ENCODE results near the gene FSD2. TPM values are rescaled to one million over a fixed set of nuclear protein-coding genes. Genes with fewer than 3 reads are reported as not detected.

Gene FSD2
- total RNA-seq, 1 experiment from 2014 or later, result not detected

DNA sequence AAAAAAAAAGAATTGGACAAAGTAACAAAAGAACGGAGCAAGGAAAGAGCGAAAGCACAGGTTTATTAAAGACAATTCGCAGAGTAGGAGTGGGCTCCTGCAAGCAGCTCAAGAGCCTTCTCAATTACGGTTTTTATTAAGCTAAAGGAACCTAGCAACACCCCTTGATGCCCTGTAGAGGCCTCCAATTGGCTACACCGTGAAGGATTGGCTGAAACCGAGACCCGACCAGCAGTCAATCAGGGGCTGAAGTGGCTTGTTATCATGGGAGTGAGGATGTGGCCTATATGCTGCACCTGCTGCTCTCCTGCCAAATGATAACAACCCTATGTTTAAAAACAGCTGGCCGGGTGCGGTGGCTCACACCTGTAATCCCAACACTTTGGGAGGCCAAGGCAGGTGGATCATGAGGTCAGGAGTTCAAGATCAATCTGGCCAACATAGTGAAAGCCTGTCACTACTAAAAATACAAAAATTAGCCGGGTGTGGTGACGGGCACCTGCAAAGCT is 75.8 kb downstream of the FSD2 start:
- POLR2A ChIA-PET (ENCODE audit: unreplicated experiment), result interaction anchor here (0.6 kb wide), 1 partner anchor 927 kb away, joined by 3 read pairs; no protein-coding TSS in a partner anchor
- no peaks in the 10 kb centered on the region for H3K27me3 ChIP-seq (ENCODE audit: low read length)
- H2AFZ ChIP-seq (ENCODE audit: low read length), result no peak overlapping the region
- ATAC-seq (no peak), DNase-seq (no peak)
- H4K20me1 ChIP-seq (ENCODE audit: low read length), result no peaks in the 10 kb centered on the region
- CTCF ChIA-PET, result no interaction called here
- H3K4me3 ChIP-seq (ENCODE audit: low read length), result no peak overlapping the region
- H3K9ac ChIP-seq (ENCODE audit: low read length), result no peak overlapping the region
- no peaks in the 10 kb centered on the region for H3K9me3 ChIP-seq (ENCODE audit: low read length)
- H3K9me2 ChIP-seq (replicated peaks; ENCODE audit: low read length), result no peaks in the 10 kb centered on the region
- H3K79me2 ChIP-seq (ENCODE audit: low read length), result no peaks in the 10 kb centered on the region
- no peak overlapping the region for H3K27ac ChIP-seq (ENCODE audit: low read length)
- H3K4me1 ChIP-seq (ENCODE audit: insufficient read depth, low read length), result no peaks in the 10 kb centered on the region
- no peaks in the 10 kb centered on the region for H3K36me3 ChIP-seq (ENCODE audit: low read depth, low read length)
- BruUV-seq (replicated peaks), result no TSS peak
- TF ChIP-seq EZH2phosphoT487 (IDR thresholded peaks at IDR 0.05; ENCODE audit: borderline replicate concordance, low read length) (no peak), EZH2 (IDR thresholded peaks at IDR 0.05; ENCODE audit: low read length, unreplicated experiment) (no peak)
- TF ChIP-seq, protein P1, sequence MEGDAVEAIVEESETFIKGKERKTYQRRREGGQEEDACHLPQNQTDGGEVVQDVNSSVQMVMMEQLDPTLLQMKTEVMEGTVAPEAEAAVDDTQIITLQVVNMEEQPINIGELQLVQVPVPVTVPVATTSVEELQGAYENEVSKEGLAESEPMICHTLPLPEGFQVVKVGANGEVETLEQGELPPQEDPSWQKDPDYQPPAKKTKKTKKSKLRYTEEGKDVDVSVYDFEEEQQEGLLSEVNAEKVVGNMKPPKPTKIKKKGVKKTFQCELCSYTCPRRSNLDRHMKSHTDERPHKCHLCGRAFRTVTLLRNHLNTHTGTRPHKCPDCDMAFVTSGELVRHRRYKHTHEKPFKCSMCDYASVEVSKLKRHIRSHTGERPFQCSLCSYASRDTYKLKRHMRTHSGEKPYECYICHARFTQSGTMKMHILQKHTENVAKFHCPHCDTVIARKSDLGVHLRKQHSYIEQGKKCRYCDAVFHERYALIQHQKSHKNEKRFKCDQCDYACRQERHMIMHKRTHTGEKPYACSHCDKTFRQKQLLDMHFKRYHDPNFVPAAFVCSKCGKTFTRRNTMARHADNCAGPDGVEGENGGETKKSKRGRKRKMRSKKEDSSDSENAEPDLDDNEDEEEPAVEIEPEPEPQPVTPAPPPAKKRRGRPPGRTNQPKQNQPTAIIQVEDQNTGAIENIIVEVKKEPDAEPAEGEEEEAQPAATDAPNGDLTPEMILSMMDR (conservative IDR thresholded peaks at IDR 0.05; ENCODE audit: low read depth, low read length), result no peak
- no peak overlapping the region for H3K4me2 ChIP-seq (ENCODE audit: low read length)
- intact Hi-C loops (cut with micrococcal nuclease), result no loop called here
- no peaks in the 10 kb centered on the region for H3F3A ChIP-seq (ENCODE audit: low read length, unreplicated experiment)

DNA sequence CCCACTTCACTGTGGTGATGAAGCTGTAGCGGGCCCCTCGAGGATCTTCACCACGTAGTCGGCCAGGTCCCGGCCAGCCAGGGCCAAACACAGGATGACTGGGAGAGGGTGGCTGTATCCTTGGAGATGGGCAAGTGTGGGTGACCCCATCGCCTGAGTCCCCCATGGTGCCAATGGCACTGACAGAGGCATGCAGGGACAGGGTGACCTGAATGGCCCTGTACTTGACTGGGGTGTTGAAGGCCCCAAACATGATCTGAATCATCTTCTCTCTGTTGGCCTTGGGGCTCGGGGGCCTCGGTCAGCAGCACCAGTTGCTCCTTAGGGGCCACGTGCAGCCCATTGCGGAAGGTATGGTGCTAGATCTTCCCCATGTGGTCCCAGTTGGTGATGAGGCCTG is 79.1 kb downstream of the FSD2 start:
- DNase-seq, result no peak
- H3F3A ChIP-seq (ENCODE audit: low read length, unreplicated experiment), result no peaks in the 10 kb centered on the region
- no peaks in the 10 kb centered on the region for H3K79me2 ChIP-seq (ENCODE audit: low read length)
- no peaks in the 10 kb centered on the region for H3K9me3 ChIP-seq (ENCODE audit: low read length)
- no peak overlapping the region for H2AFZ ChIP-seq (ENCODE audit: low read length)
- no peaks in the 10 kb centered on the region for H3K4me1 ChIP-seq (ENCODE audit: insufficient read depth, low read length)
- H3K9me2 ChIP-seq (replicated peaks; ENCODE audit: low read length), result no peaks in the 10 kb centered on the region
- H3K4me2 ChIP-seq (ENCODE audit: low read length), result no peak overlapping the region
- H3K9ac ChIP-seq (ENCODE audit: low read length), result no peak overlapping the region
- H3K27ac ChIP-seq (ENCODE audit: low read length), result no peak overlapping the region
- ATAC-seq, result no peak
- H4K20me1 ChIP-seq (ENCODE audit: low read length), result no peaks in the 10 kb centered on the region
- no peak overlapping the region for H3K4me3 ChIP-seq (ENCODE audit: low read length)
- intact Hi-C loops (cut with micrococcal nuclease), result no loop called here
- TF ChIP-seq, protein P1 (conservative IDR thresholded peaks at IDR 0.05; ENCODE audit: low read depth, low read length), result no peak
- TF ChIP-seq EZH2phosphoT487 (IDR thresholded peaks at IDR 0.05; ENCODE audit: borderline replicate concordance, low read length) (no peak), EZH2 (IDR thresholded peaks at IDR 0.05; ENCODE audit: low read length, unreplicated experiment) (no peak)
- no peaks in the 10 kb centered on the region for H3K27me3 ChIP-seq (ENCODE audit: low read length)
- no peaks in the 10 kb centered on the region for H3K36me3 ChIP-seq (ENCODE audit: low read depth, low read length)
- no TSS peak for BruUV-seq (replicated peaks)
- ChIA-PET POLR2A (ENCODE audit: unreplicated experiment) (no interaction called here), CTCF (no interaction called here)

DNA sequence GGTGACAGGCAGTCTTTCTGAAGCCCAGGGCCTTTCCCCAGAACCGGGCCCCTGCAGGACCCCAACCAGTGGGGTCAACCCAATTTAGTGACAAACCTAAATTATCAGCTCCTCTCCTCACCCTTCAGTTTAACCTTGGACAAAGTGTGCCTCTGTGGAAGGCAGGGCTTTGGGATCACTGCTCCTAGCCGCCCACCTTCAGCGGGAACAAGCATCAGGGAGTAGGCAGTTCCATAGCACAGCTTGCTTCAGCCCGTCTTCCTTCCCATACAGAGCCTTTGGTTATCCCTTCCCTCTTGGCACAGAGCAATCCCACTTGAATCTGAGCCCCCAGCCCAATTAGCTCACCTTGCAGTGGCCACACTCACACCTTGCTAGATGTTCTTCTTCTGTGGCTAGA is 90.9 kb downstream of the FSD2 start:
- no peaks in the 10 kb centered on the region for H3K36me3 ChIP-seq (ENCODE audit: low read depth, low read length)
- no peak overlapping the region for H2AFZ ChIP-seq (ENCODE audit: low read length)
- no peaks in the 10 kb centered on the region for H3K9me3 ChIP-seq (ENCODE audit: low read length)
- intact Hi-C loops (cut with micrococcal nuclease), result no loop called here
- H3K9ac ChIP-seq (ENCODE audit: low read length), result no peak overlapping the region
- DNase-seq (no peak), ATAC-seq (no peak)
- H3K79me2 ChIP-seq (ENCODE audit: low read length), result no peaks in the 10 kb centered on the region
- H3F3A ChIP-seq (ENCODE audit: low read length, unreplicated experiment), result no peaks in the 10 kb centered on the region
- H3K4me1 ChIP-seq (ENCODE audit: insufficient read depth, low read length), result no peaks in the 10 kb centered on the region
- POLR2A ChIA-PET (ENCODE audit: unreplicated experiment), result no interaction called here
- no peak for TF ChIP-seq EZH2phosphoT487 (IDR thresholded peaks at IDR 0.05; ENCODE audit: borderline replicate concordance, low read length)
- TF ChIP-seq, protein P1 (conservative IDR thresholded peaks at IDR 0.05; ENCODE audit: low read depth, low read length), result no peak
- TF ChIP-seq EZH2 (IDR thresholded peaks at IDR 0.05; ENCODE audit: low read length, unreplicated experiment), result no peak
- 0 out of 2 replicates have a peak, but pooled peaks cover 4% of the 10 kb centered on the region for H3K27me3 ChIP-seq (ENCODE audit: low read length)
- no TSS peak for BruUV-seq (replicated peaks)
- H3K27ac ChIP-seq (ENCODE audit: low read length), result no peak overlapping the region
- no peak overlapping the region for H3K4me3 ChIP-seq (ENCODE audit: low read length)
- no peaks in the 10 kb centered on the region for H4K20me1 ChIP-seq (ENCODE audit: low read length)
- no peak overlapping the region for H3K4me2 ChIP-seq (ENCODE audit: low read length)
- CTCF ChIA-PET, result no interaction called here
- no peaks in the 10 kb centered on the region for H3K9me2 ChIP-seq (replicated peaks; ENCODE audit: low read length)

Data from PC-3 (cell line).